ENCODE results near the gene GALNTL6.
"Not testable (repeated sequence)": the region's sequence is repeated elsewhere in the genome, so short reads cannot be mapped to it uniquely, and the experiment has no call there.

Gene GALNTL6

DNA sequence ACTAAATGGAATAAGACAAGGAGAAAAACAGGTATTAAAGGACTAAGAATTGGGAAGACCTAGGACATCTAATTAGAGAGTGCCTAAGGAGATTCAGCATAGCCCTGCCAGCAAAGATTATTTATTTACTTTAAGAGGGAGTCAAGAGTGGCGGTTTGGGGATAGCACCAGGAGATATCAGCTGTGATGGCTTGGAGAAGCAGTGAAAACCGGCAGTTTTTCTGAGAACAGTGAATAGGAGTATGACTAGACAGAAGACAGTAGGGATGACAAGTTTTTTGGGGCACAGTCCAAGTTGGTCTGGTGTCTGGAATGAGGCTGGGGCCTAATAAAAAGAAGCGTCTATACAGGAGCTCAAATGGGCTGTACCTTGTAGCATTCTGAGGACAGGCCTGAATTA, 1143.1 kb downstream of the GALNTL6 start:
- H3K9ac ChIP-seq (ENCODE audit: low read depth, low read length); H3K4me3 ChIP-seq (ENCODE audit: low read length); H3K9me3 ChIP-seq (replicated peaks; ENCODE audit: low read length); H3K4me2 ChIP-seq (ENCODE audit: low read length); H3K36me3 ChIP-seq (ENCODE audit: insufficient read depth, low read length); H3K4me1 ChIP-seq (ENCODE audit: control insufficient read depth, insufficient read depth, low read length): not testable (repeated sequence)
- H3K27me3 ChIP-seq (ENCODE audit: control insufficient read depth, insufficient read depth, low read length): peaks cover 27% of the 10 kb centered on the region

DNA sequence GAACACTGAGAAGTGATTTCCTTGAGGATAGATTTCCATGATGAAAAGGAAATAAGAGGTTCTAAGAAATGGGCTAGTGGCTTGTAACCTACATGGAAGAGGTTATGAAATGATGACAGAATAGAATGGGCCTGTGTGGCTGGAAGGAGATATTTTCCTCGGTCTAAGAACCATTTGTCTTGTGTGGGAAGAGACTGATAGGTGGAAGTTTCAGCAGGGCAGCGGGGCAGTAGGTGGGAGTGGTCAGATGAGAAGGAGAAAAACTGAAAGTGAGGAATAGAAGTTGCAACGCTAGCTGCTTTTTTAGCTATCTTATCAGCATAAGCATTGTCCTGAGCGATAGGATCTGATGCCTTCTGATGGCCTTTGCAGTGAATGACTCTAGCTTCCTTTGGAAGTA, 1144.0 kb downstream of the GALNTL6 start:
- Histone ChIP-seq H3K36me3 (ENCODE audit: insufficient read depth, low read length) (no peaks in the 10 kb centered on the region), H3K9ac (ENCODE audit: low read depth, low read length) (no peak overlapping the region), H3K27me3 (ENCODE audit: control insufficient read depth, insufficient read depth, low read length) (peaks cover 22% of the 10 kb centered on the region), H3K9me3 (replicated peaks; ENCODE audit: low read length) (no peaks in the 10 kb centered on the region), H3K4me1 (ENCODE audit: control insufficient read depth, insufficient read depth, low read length) (no peaks in the 10 kb centered on the region), H3K4me3 (ENCODE audit: low read length) (no peak overlapping the region), H3K4me2 (ENCODE audit: low read length) (no peak overlapping the region)

DNA sequence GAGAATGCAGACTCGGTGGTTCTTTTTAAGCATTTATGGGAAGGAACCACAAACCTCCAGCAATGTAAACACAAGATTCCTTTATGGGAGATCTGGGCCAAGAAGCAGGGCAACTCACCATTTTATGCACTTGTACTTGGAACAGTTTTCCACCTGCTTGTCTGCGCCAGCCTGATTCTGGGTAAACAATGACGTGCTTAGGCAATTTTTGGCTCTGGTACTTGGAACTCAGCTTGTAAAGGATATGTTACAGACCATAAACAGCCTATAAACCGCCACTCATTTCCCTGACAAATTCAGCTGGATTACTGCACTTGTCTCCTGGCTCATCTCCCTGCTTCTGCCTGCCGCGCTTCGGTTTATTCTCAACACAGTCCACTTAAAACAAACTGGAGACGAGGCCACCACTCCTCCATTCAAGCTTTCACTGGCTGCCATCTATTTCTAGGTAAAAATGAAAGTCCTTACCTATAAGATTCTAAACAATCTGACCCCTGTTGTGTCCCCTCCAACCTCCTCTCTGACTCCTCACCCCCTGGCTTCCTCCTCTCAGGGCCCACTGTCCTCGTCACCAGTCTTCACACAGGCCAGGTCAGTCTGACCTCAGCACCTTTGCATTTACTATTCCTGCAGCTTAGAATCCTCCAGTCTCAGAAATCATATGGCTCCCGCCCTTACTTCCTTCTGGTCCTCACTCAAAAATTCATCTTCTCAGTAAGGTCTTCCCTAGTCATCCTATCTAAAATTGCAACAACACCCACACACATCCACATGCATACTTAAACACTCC, 1149.6 kb downstream of the GALNTL6 start:
- Histone ChIP-seq H3K4me3 (ENCODE audit: low read length) (no peak overlapping the region), H3K4me2 (ENCODE audit: low read length) (no peak overlapping the region), H3K9me3 (replicated peaks; ENCODE audit: low read length) (no peaks in the 10 kb centered on the region), H3K27me3 (ENCODE audit: control insufficient read depth, insufficient read depth, low read length) (peaks cover 30% of the 10 kb centered on the region), H3K4me1 (ENCODE audit: control insufficient read depth, insufficient read depth, low read length) (peaks cover 5% of the 10 kb centered on the region), H3K36me3 (ENCODE audit: insufficient read depth, low read length) (no peaks in the 10 kb centered on the region), H3K9ac (ENCODE audit: low read depth, low read length) (no peak overlapping the region)

DNA sequence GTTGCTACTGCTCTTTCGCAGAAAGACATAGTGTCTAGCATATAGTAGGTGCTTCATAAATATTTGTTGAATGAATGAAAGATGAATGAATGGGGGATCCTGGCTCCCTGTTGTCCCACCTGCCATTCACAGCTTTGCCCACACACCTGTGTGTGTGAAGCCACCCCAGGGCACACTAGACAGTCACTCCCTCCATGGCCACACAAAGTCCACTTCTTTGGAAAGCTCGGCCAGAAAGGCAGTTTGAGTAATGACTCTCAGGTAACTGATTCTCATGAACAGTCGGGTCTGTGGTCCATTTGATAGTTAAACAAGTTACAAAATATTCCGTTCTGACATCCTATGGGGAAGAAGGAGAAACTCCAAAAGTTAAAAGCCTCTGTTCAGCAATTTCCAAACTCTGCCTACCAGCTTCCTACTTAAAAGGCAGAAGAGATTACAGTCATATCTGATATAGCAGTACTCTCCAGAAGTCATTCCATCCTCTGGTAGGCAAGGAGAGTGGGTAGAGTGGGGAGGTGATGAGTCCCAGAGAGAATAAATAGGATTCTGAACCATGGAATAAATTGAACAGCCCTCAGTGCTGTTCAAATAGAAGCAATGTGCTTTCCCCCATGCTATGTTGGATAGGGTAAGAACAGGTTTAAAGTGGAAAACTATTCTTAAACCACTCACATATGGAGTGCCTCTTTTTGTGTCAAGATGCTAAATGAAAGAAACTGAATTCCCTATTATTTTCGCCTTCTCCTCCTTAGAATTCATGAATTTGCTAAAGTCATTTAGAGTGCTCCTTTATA, 1150.5 kb downstream of the GALNTL6 start:
- Histone ChIP-seq H3K36me3 (ENCODE audit: insufficient read depth, low read length) (no peaks in the 10 kb centered on the region), H3K4me1 (ENCODE audit: control insufficient read depth, insufficient read depth, low read length) (peaks cover 5% of the 10 kb centered on the region), H3K9me3 (replicated peaks; ENCODE audit: low read length) (no peaks in the 10 kb centered on the region), H3K27me3 (ENCODE audit: control insufficient read depth, insufficient read depth, low read length) (peaks cover 40% of the 10 kb centered on the region), H3K9ac (ENCODE audit: low read depth, low read length) (no peak overlapping the region), H3K4me3 (ENCODE audit: low read length) (no peak overlapping the region), H3K4me2 (ENCODE audit: low read length) (no peak overlapping the region)

DNA sequence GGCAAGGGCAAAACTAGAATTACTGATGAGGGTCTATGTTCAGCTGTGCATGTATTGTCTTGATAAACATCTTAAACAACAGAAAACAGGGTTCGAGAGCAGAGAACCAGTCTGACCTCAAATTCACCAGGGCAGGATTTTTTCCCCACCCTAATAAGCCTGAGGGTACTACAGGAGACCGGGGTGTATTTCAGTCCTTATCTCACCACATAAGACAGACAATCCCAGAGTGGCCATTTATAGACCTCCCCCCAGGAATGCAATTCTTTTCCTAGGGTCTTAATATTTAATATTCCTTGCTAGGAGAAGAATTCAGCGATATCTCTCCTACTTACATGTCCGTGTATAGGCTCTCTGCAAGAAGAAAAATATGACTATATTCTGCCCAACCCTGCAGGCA, 1157.0 kb downstream of the GALNTL6 start:
- not testable (repeated sequence) for H3K4me1 ChIP-seq (ENCODE audit: control insufficient read depth, insufficient read depth, low read length); H3K4me3 ChIP-seq (ENCODE audit: low read length); H3K36me3 ChIP-seq (ENCODE audit: insufficient read depth, low read length); H3K9ac ChIP-seq (ENCODE audit: low read depth, low read length); H3K4me2 ChIP-seq (ENCODE audit: low read length); H3K9me3 ChIP-seq (replicated peaks; ENCODE audit: low read length)
- H3K27me3 ChIP-seq (ENCODE audit: control insufficient read depth, insufficient read depth, low read length): peaks cover 60% of the 10 kb centered on the region

DNA sequence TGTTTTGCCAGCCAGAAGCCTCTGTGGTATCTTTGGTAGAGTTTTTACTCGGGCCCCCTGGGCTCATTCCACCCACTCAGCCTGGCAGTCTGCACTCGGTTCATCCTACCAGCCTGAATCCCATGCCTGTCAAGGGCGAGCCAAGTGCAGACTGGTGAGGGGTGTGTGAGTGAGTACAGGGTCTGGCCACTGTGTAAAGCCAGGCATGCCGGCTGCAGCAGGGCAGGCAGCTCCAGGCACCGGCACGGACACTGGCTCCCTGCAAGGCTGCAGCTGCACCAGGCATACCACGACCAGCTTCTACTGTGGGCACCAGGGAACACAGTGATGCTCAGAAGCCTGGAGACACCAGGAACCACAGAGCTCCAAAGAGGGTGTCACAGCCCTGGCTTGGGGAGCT, 1161.4 kb downstream of the GALNTL6 start:
- H3K36me3 ChIP-seq (ENCODE audit: insufficient read depth, low read length): no peaks in the 10 kb centered on the region
- no peak overlapping the region for H3K4me2 ChIP-seq (ENCODE audit: low read length)
- peaks cover 45% of the 10 kb centered on the region for H3K27me3 ChIP-seq (ENCODE audit: control insufficient read depth, insufficient read depth, low read length)
- H3K9ac ChIP-seq (ENCODE audit: low read depth, low read length): no peak overlapping the region
- H3K4me1 ChIP-seq (ENCODE audit: control insufficient read depth, insufficient read depth, low read length): peaks cover 4% of the 10 kb centered on the region
- no peak overlapping the region for H3K4me3 ChIP-seq (ENCODE audit: low read length)
- H3K9me3 ChIP-seq (replicated peaks; ENCODE audit: low read length): peaks cover 2% of the 10 kb centered on the region

DNA sequence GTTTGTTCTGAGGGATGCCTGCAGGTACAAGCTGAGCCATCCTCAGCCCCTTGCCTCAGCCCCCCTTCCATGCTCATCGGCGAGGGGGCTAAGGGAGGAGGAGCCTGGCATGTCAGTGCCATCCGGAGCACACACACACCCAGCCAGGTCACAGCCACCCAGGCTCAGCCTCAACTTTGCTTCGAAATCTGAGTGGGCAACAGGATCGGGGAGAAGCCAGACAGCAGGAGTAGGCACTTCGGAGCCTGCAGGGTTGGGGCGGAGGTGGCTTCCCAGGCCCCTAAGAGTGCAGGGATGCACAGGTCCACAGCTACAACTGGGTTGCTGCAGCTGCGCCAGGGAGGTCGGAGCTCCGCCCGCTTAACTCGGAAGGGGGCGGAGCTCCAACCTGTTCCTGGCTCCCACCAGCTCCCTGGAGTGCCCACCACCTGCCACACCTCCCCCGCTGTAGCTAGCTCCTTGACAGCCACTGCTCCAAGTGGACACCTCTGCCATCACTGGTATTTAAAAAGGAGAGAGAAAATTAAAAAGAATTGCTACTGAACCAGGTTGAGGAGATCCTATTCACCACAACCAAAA, 1162.5 kb downstream of the GALNTL6 start:
- no peak overlapping the region for H3K9ac ChIP-seq (ENCODE audit: low read depth, low read length)
- H3K36me3 ChIP-seq (ENCODE audit: insufficient read depth, low read length): no peaks in the 10 kb centered on the region
- H3K4me2 ChIP-seq (ENCODE audit: low read length): no peak overlapping the region
- peaks cover 4% of the 10 kb centered on the region for H3K4me1 ChIP-seq (ENCODE audit: control insufficient read depth, insufficient read depth, low read length)
- H3K9me3 ChIP-seq (replicated peaks; ENCODE audit: low read length): no peaks in the 10 kb centered on the region
- peaks cover 45% of the 10 kb centered on the region for H3K27me3 ChIP-seq (ENCODE audit: control insufficient read depth, insufficient read depth, low read length)
- H3K4me3 ChIP-seq (ENCODE audit: low read length): no peak overlapping the region

DNA sequence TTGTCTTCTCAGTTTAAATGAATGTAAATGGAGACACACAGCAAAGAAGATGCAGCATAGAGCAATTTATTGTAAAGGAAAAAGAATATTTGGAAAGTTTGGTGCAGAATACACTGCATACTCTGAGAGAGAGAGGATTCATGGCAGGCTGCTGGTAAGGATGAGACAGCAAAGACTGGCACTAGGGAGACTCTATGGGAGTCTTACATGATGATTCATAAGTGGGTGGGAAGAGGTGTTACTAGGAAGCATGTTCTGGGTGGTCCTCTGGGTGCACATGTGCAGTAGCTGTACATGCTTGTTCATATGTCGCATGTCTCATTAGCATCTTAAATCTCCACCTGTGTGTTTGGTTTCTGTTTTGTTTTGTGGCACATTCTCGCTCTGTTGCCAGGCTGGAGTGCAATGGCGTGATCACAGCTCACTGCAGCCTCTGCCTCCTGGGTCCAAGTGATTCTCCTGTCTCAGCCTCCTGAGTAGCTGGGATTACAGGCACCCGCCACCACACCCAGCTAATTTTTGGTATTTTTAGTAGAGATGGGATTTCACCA, 1164.4 kb downstream of the GALNTL6 start:
- H3K9me3 ChIP-seq (replicated peaks; ENCODE audit: low read length); H3K4me3 ChIP-seq (ENCODE audit: low read length); H3K9ac ChIP-seq (ENCODE audit: low read depth, low read length); H3K4me2 ChIP-seq (ENCODE audit: low read length); H3K36me3 ChIP-seq (ENCODE audit: insufficient read depth, low read length): not testable (repeated sequence)
- peaks cover 14% of the 10 kb centered on the region for H3K4me1 ChIP-seq (ENCODE audit: control insufficient read depth, insufficient read depth, low read length)
- H3K27me3 ChIP-seq (ENCODE audit: control insufficient read depth, insufficient read depth, low read length): peaks cover 29% of the 10 kb centered on the region

DNA sequence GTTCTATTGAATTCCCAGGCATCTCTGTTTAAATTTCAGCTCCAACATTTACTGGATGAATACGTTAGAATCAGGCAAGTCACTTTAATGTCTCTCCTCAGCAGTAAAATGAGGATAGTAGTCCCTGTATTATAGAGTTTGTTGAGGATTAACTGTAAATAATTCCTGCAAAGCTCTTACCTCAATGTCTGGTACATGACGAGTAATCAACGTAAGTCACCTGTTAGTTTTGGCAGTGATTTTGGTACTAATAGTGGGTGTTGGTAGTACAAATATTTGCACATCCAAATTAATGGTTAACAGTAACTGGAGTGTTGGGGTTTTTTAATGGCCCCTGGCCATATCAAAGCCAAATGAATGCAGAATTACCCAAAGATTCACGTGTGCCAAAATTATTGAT, 1165.6 kb downstream of the GALNTL6 start:
- peaks cover 20% of the 10 kb centered on the region for H3K4me1 ChIP-seq (ENCODE audit: control insufficient read depth, insufficient read depth, low read length)
- H3K9me3 ChIP-seq (replicated peaks; ENCODE audit: low read length): no peaks in the 10 kb centered on the region
- H3K36me3 ChIP-seq (ENCODE audit: insufficient read depth, low read length): no peaks in the 10 kb centered on the region
- H3K27me3 ChIP-seq (ENCODE audit: control insufficient read depth, insufficient read depth, low read length): peaks cover 16% of the 10 kb centered on the region
- no peak overlapping the region for H3K4me3 ChIP-seq (ENCODE audit: low read length)
- no peak overlapping the region for H3K4me2 ChIP-seq (ENCODE audit: low read length)
- no peak overlapping the region for H3K9ac ChIP-seq (ENCODE audit: low read depth, low read length)

DNA sequence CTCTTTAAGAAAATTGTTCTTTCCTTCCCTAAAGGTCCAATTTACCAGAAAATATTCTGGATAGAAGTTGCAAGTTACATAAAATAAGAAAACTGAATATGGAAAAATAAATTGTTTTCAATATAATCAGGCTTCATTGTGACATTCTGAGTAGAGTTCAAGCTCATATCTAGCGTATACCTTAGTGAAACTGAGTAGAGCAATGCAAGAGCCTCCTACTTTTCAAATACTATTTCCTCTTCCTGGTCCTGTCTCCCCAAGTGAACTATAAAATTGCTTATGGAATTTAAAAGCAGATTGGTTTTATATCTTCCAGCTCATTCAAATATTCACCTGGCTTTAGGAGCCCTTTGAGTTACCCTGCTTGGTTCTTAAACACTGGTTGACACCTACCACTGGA, 1166.1 kb downstream of the GALNTL6 start:
- H3K9me3 ChIP-seq (replicated peaks; ENCODE audit: low read length): no peaks in the 10 kb centered on the region
- H3K4me3 ChIP-seq (ENCODE audit: low read length): no peak overlapping the region
- H3K36me3 ChIP-seq (ENCODE audit: insufficient read depth, low read length): no peaks in the 10 kb centered on the region
- H3K4me2 ChIP-seq (ENCODE audit: low read length): no peak overlapping the region
- no peak overlapping the region for H3K9ac ChIP-seq (ENCODE audit: low read depth, low read length)
- H3K27me3 ChIP-seq (ENCODE audit: control insufficient read depth, insufficient read depth, low read length): peaks cover 15% of the 10 kb centered on the region
- H3K4me1 ChIP-seq (ENCODE audit: control insufficient read depth, insufficient read depth, low read length): peaks cover 20% of the 10 kb centered on the region

DNA sequence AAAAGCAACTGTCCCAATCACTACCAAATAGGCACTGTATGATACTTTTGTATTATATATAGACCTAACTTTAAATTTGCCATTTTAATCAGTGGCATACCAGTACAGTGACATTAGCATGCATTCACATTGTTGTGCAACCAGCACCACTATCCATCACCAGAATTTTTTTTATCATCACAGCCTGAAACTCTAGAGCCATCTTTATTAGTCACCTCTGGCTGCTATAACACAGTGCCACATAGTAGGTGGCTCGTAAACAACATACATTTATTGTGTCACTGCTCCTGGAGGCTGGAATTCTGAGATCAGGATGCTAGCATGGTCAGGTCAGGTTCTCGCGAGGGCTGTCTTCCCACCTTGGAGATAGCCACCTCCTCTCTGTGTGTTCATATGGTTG, 1167.0 kb downstream of the GALNTL6 start:
- peaks cover 9% of the 10 kb centered on the region for H3K27me3 ChIP-seq (ENCODE audit: control insufficient read depth, insufficient read depth, low read length)
- H3K9me3 ChIP-seq (replicated peaks; ENCODE audit: low read length): no peaks in the 10 kb centered on the region
- H3K4me2 ChIP-seq (ENCODE audit: low read length): no peak overlapping the region
- H3K4me3 ChIP-seq (ENCODE audit: low read length): no peak overlapping the region
- peaks cover 20% of the 10 kb centered on the region for H3K4me1 ChIP-seq (ENCODE audit: control insufficient read depth, insufficient read depth, low read length)
- H3K36me3 ChIP-seq (ENCODE audit: insufficient read depth, low read length): no peaks in the 10 kb centered on the region
- H3K9ac ChIP-seq (ENCODE audit: low read depth, low read length): no peak overlapping the region

Measured in skeletal muscle satellite cell (primary cell).